ENCODE measurements around the gene GLCE.

DNA sequence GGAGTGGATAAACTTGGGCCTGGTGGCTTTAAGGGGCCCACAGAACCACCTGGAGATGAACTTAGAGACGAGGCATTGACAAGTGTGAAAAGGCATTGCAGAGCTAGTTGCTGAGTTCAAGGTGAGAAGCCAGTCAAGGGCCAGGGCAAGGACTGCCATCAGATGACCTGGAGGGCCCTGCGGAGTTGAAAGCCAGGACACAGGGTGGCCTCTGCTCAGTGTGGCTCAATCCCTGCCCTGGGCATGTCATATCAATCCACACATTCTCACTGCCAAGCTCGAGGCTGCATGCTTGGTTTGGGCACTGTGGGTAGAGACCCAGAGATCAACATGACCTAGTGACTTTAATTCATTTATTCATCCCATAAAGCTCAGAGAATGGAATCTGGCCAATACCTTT is 147.5 kb downstream of the GLCE start:
- TF ChIP-seq SMAD4 (CRISPR knock-in tag; conservative IDR thresholded peaks at IDR 0.05) (no peak), SOX6 (IDR thresholded peaks at IDR 0.05) (no peak), TCF7L2 (IDR thresholded peaks at IDR 0.05; ENCODE audit: low read depth, low read length) (no peak), EGR1 (conservative IDR thresholded peaks at IDR 0.05) (no peak), NFIC (IDR thresholded peaks at IDR 0.05) (no peak), ZBTB8A (IDR thresholded peaks at IDR 0.05; ENCODE audit: partially characterized antibody) (no peak), RFX5 (IDR thresholded peaks at IDR 0.05; ENCODE audit: low read depth, low read length) (no peak), MAFF (IDR thresholded peaks at IDR 0.05; ENCODE audit: low read length) (no peak), TCF7 (IDR thresholded peaks at IDR 0.05; ENCODE audit: borderline replicate concordance) (no peak)
- TF ChIP-seq, protein P1, sequence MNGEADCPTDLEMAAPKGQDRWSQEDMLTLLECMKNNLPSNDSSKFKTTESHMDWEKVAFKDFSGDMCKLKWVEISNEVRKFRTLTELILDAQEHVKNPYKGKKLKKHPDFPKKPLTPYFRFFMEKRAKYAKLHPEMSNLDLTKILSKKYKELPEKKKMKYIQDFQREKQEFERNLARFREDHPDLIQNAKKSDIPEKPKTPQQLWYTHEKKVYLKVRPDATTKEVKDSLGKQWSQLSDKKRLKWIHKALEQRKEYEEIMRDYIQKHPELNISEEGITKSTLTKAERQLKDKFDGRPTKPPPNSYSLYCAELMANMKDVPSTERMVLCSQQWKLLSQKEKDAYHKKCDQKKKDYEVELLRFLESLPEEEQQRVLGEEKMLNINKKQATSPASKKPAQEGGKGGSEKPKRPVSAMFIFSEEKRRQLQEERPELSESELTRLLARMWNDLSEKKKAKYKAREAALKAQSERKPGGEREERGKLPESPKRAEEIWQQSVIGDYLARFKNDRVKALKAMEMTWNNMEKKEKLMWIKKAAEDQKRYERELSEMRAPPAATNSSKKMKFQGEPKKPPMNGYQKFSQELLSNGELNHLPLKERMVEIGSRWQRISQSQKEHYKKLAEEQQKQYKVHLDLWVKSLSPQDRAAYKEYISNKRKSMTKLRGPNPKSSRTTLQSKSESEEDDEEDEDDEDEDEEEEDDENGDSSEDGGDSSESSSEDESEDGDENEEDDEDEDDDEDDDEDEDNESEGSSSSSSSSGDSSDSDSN (IDR thresholded peaks at IDR 0.05; ENCODE audit: borderline replicate concordance in 1 of 2, low read depth in 2 of 2, low read length in 2 of 2): no peak
- TF ChIP-seq, protein P2, sequence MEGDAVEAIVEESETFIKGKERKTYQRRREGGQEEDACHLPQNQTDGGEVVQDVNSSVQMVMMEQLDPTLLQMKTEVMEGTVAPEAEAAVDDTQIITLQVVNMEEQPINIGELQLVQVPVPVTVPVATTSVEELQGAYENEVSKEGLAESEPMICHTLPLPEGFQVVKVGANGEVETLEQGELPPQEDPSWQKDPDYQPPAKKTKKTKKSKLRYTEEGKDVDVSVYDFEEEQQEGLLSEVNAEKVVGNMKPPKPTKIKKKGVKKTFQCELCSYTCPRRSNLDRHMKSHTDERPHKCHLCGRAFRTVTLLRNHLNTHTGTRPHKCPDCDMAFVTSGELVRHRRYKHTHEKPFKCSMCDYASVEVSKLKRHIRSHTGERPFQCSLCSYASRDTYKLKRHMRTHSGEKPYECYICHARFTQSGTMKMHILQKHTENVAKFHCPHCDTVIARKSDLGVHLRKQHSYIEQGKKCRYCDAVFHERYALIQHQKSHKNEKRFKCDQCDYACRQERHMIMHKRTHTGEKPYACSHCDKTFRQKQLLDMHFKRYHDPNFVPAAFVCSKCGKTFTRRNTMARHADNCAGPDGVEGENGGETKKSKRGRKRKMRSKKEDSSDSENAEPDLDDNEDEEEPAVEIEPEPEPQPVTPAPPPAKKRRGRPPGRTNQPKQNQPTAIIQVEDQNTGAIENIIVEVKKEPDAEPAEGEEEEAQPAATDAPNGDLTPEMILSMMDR (IDR thresholded peaks at IDR 0.05 in 2 of 3, conservative IDR thresholded peaks at IDR 0.05 in 1 of 3; ENCODE audit: insufficient read depth in 2 of 3, low read depth in 1 of 3, low read length in 3 of 3): no peak
- TF ChIP-seq, protein P3, sequence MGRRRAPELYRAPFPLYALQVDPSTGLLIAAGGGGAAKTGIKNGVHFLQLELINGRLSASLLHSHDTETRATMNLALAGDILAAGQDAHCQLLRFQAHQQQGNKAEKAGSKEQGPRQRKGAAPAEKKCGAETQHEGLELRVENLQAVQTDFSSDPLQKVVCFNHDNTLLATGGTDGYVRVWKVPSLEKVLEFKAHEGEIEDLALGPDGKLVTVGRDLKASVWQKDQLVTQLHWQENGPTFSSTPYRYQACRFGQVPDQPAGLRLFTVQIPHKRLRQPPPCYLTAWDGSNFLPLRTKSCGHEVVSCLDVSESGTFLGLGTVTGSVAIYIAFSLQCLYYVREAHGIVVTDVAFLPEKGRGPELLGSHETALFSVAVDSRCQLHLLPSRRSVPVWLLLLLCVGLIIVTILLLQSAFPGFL (CRISPR knock-in tag; IDR thresholded peaks at IDR 0.05): no peak
